Uterus (tissue), 2 donors: Measurements from ENCODE around the gene C1QC.

Source experiments
- CTCF ChIP-seq, 4 experiments: fragments of 200-600 bp in 2 of 4; fragments of 450-650 bp in 2 of 4; sonication (generic) in 2 of 4; IDR thresholded peaks; one replicate each; pipeline ENCODE4 v1.5.1; 2016 to 2019; ENCODE audit warnings: antibody characterized with exemption in 4 of 4, mild to moderate bottlenecking in 2 of 4, moderate library complexity in 1 of 4
- POLR2A ChIP-seq, 2 donors: fragments of 450-650 bp; IDR thresholded peaks; one replicate each; pipeline ENCODE4 v1.6.1; 2016; ENCODE audit warnings: antibody characterized with exemption in 2 of 2, mild to moderate bottlenecking in 1 of 2, moderate library complexity in 1 of 2

GRCh38 chr1:22658385-22659163 is 15.1 kb downstream of the C1QC start:
- TF ChIP-seq CTCF (IDR thresholded peaks at IDR 0.05) (no peak), POLR2A (IDR thresholded peaks at IDR 0.05) (no peak)
